Measurements from ENCODE around the gene TMEM40. TPM values are rescaled to one million over a fixed set of nuclear protein-coding genes. Genes with fewer than 3 reads are reported as not detected.

TMEM40 gene
- 0.13 to 0.43 TPM (median 0.20 TPM) in 5 replicates for total RNA-seq (2022; extraction: Qiagen RNA extraction)

DNA sequence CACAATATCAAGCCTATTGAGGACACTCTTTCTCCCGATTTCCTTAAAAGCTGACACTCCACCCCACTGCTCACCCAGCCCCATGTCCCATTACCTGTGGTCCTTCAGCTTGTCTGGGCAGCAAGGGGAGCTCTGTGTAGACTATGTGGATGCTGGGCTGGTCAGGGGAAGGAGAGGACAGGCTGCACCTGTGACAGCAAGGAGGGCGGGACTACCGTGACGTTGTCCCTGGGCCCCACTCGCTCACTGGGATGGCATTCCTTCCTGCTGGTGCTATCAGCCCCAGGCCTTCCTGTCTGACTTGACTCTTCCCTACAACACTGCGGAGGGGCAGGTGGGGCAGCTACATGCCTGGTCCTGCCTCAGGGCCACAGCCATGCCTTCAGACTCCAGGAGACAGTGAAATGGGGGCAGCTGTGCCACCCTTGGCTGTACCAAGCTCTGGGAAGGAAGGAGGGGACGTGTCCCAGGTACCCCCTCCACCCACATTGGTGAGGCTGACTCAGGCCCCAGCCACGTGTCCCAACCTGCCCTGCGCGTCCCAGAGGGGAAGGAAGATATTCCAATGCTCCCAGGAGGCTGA is at the start of gene TMEM40:
Gene TMEM40, minus strand, starts transcription at position 163 of the 583 bp plus-strand sequence. CDS start 9,427 bp downstream, outside the sequence.

GRCh38 chr3:12796171-12797123 is 37.4 kb upstream of the TMEM40 start, which contains the start of gene CAND2:
Gene CAND2 (plus strand): TSS chr3:12796680. CDS start chr3:12796721, 41 bp downstream.

Other genes with a start within 250 kb of the TMEM40 start
- gene MKRN2OS, start 213.8 kb downstream of the TMEM40 start, total RNA-seq (2022; extraction: Qiagen RNA extraction): not detected in 5 replicates
- gene MKRN2, start 202.2 kb downstream of the TMEM40 start, total RNA-seq (2022; extraction: Qiagen RNA extraction): 24.9 to 28.5 TPM (median 26.7 TPM) in 5 replicates
- gene RAF1, start 95.1 kb downstream of the TMEM40 start, total RNA-seq (2022; extraction: Qiagen RNA extraction): 57.5 to 67.0 TPM (median 61.6 TPM) in 5 replicates
- 0.35 to 0.52 TPM (median 0.49 TPM) in 5 replicates for gene CAND2, start 37.4 kb upstream of the TMEM40 start, total RNA-seq (2022; extraction: Qiagen RNA extraction)
- 2,272 to 2,528 TPM (median 2,363 TPM) in 5 replicates for gene RPL32, start 82.3 kb upstream of the TMEM40 start, total RNA-seq (2022; extraction: Qiagen RNA extraction)

Measured in A549 treated with Mapracorat at 1 μM for 4 hours (cell line).